WI38 (cell line): ENCODE data around the gene DIAPH3.

Experiments
- H3K4me3 ChIP-seq: 2 replicates; pipeline ENCODE4 v1.5.1; 2011; ENCODE audit warnings: low read depth, mild to moderate bottlenecking, control low read depth, low read length
- TF ChIP-seq, protein P1 (sequence below): IDR thresholded peaks from 2 replicates; pipeline ENCODE4 v1.5.1; 2012; ENCODE audit warnings: low read depth, mild to moderate bottlenecking, control low read depth, low read length

The DIAPH3 gene

DNA sequence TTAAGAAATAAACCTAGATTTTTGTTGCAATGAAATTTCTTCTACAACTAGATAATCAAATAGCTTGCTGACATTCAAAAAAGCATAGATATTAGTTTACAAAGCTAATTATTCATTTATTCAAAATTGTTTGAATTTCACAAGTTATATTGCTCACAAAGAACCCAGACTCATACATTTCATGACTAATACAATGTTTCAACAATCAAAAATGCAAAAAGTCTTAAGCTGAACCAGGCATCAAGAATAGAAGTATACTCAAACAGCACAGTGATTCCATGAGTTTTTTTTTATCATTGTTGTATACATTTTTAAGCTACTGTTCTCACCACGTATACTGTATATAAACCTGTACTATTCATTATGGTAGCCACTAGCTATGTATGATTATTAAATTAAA is 51.0 kb downstream of the DIAPH3 start:
- H3K4me3 ChIP-seq = no peak overlapping the region
- TF ChIP-seq, protein P1, sequence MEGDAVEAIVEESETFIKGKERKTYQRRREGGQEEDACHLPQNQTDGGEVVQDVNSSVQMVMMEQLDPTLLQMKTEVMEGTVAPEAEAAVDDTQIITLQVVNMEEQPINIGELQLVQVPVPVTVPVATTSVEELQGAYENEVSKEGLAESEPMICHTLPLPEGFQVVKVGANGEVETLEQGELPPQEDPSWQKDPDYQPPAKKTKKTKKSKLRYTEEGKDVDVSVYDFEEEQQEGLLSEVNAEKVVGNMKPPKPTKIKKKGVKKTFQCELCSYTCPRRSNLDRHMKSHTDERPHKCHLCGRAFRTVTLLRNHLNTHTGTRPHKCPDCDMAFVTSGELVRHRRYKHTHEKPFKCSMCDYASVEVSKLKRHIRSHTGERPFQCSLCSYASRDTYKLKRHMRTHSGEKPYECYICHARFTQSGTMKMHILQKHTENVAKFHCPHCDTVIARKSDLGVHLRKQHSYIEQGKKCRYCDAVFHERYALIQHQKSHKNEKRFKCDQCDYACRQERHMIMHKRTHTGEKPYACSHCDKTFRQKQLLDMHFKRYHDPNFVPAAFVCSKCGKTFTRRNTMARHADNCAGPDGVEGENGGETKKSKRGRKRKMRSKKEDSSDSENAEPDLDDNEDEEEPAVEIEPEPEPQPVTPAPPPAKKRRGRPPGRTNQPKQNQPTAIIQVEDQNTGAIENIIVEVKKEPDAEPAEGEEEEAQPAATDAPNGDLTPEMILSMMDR = no peak

DNA sequence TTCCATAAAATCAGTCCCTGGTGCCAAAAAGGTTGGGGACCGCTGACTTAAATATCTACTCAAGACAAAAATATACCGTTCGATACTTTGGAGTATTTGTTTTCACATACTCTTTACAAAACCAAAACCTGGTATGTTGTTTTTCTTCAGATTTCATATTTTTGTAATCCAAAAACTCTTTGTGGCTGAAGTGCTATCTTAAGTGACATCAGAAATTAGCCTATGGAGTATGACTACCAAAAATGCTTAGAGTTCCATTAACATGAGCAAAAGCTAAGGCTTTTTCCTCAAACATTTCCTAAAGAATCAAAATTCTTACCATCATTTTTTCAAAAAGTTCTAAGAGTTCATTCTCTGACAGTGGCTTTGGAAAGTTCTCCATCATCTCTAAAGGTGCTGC is 52.0 kb downstream of the DIAPH3 start:
- no peak overlapping the region for H3K4me3 ChIP-seq
- TF ChIP-seq, protein P1 = no peak

DNA sequence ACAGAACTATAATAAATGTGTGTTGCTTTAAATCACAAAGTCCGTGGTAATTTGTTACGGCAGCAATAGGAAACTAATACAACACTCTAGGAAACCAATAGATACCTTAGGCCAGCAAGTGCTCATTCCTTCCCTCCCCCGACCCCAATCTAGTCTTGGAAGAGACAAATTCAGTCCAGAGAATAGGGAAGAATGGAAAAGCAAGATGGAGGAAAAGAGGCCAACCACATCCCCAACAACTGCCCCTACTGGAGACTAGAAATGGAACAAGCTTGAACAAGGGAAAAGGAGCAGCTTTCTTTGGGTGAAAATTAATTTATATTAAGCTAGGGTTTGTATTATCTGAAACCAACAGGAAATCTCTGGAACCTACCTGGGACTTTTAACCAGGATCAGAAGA is 54.4 kb downstream of the DIAPH3 start:
- TF ChIP-seq, protein P1 = no peak
- H3K4me3 ChIP-seq = no peak overlapping the region

DNA sequence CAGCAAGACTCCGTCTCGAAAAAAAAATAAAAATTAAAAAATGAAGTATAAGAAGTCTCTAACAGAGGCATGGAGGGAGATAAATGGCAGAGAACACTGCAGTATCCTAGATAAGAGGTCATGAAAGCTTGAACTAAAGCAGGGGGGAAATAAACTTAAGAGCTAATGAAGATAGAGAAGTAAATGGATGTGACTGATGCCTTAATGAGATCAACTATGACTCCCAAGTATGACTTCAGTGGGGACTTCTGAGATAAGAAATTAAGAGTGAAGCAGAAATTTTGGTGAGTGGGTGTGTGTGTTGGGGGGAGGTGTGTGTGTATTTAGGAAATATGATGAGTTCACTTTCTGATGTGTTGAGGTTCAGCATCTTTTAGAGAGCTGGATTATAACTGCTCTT is 55.1 kb downstream of the DIAPH3 start:
- no peak overlapping the region for H3K4me3 ChIP-seq
- TF ChIP-seq, protein P1 = no peak

- no peak overlapping the region for H3K4me3 ChIP-seq
- TF ChIP-seq, protein P1 = no peak
These were observed 63.9 kb downstream of the DIAPH3 start for GRCh38 chr13:60099631-60100420.

- TF ChIP-seq, protein P1 = no peak
- H3K4me3 ChIP-seq = no peak overlapping the region
These were observed 68.4 kb downstream of the DIAPH3 start for GRCh38 chr13:60095300-60095699.

DNA sequence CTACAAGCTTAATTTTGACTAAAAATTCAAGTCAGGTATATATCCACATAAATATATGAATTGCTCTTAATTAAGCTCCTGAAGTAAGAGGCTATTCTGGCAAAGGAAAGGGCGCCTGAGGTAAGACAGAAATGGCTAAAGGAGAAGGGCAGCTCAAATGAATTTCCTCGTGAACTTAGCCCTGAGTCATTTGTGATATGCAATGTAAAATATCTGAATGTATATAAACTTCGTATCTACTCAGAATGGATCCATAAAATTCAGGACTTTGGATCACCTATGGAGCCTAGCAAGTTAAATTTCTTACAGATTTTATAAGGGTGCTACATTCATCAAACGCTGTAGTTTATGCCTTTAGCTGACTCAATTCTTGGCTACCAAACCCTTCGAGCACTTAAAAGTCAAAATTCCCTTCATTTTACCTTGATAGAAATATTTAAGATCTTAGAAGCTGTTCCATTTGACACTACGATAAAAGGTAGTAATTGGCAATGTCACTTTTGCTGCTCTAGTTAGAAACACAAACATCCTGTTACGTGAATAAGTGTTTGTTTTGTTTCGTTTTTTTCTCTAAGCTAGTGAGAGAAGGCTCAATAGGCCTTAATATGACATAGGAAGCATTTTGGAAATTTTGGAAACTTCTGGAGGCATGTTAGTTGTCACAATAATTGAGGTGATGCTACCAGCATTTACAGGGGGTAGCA is 69.2 kb downstream of the DIAPH3 start:
- no peak overlapping the region for H3K4me3 ChIP-seq
- TF ChIP-seq, protein P1 = no peak
